Stimulated activated CD8-positive, alpha-beta memory T cell treated with anti-CD3 and anti-CD28 coated beads, Interleukin-7, amount 100 ng/mL, for 4 hours (primary cell): ENCODE results near the gene SPEN.
"Not testable (repeated sequence)": the region's sequence is repeated elsewhere in the genome, so short reads cannot be mapped to it uniquely, and the experiment has no call there.

Experiments used
- DNase-seq, 2 donors: peaks; one replicate each; pipeline ENCODE4 v3.0.0-alpha.2; 2020; ENCODE audit warnings: low read depth in 2 of 2

Gene SPEN

DNA sequence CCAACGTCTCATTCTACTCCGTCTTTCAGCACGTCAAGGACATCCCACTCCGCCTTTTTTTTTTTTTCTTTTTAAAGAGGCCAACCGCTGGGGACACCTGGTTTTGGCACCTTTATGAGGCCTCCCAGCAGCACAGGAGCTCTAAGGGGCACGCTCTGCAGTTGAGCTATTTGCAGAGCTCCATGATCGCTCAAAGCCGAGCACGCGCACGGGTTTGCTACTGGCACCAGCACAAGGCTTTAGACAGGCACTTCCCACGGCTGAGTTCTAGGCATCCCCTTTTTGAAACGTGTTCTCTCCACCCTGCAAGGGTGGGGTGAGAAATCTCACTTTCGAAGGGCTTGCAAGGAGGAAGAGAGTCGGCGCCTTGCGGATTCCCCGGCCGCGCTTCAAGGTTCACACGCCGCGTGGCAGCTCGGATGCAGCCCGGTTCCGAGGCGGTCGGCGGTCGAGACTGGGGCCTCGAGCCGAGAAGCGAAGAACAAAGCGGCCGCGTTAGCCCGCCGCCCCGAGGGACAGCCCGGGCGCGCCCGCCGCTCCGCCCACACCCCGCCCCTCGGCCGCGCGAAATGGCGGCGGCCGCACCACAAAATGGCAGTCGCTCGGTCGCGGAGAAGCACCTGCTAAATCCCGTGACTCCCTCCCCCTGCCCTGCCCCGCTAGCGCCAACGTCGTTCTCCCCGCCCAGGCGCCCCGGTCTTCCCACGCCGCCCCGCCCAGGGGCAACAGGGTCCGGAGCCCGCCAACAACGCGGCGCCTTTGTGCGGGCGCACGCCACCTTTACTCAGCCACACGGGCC lies 12.9 kb upstream of the SPEN start:
- peak; percentile 81 to 89 for DNase-seq

DNA sequence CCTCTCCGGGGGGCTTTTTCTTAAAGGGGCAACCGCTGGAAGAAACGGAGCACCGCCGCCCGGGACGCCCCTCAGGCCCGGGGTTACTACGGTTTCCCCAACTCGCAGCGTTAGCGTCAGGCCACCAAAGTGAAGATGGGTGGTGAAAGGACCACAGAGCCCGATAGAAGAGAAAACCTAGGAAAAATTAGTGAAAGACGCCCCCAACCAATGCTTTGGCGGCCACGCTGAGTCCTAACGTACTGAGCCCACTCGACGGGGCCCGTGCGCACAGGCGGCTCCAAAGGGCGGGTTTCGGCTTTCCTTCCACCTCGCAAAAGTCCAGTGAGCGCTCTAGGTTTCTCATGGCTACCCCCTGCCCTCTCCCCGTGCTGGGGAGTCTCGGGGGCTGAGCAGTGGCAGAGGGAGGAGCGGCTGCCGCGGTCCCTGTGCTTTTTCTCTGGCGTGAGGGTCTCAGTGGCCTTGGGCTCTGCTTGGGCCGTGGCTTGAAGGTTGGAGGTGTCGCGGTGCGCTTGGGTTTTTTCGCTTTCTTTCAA lies 12.2 kb upstream of the SPEN start:
- DNase-seq = no peak

DNA sequence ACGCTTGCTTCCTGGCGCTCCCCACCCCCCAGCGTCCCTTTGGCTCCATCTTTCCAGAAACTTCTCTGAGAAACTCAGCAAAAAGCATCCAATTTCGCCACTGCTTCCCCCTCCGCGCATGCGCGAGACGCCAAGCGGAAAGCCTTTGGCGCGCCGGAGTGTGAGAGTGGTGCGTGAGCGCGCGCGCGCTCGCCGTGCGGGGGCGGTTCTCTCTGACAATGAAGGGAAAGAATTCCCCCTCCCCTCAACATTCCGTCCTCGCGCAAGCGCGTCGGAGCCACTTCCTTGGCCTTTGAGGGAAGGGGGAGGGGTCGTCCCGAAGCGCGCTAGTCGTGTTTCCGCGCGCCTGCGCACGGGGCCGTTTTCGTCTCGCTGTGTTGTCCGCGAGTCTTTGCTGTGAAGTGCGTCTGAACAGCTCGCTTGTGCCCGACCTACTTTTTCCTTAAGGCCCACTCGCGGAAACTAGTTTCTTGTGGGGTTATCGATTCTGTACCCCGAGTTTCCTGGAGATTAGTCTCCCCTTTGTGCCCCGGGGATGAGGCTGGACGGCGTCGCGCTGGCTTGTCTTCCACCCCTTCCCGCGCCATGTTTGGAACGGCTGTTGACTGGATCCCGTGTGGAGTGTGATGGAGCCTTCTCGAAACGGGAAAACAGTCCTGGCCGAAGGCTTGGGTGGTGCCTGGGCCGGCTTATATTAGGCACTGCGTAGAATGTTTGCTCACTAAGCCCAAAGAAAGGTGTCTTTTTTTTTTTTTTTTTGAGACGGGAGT lies 11.6 kb upstream of the SPEN start:
- peak; percentile 99 to 100 for DNase-seq

DNA sequence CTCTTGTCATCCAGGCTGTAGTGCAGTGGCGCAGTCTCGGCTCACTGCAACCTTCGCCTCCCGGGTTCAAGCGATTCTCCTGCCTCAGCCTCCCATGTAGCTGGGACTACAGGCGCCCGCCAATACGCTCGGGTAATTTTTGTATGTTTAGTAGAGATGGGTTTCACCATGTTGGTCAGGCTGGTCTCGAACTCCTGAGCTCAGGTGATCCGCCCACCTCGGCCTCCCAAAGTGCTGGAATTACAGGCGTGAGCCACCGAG lies 11.1 kb upstream of the SPEN start:
- DNase-seq = not testable (repeated sequence)

DNA sequence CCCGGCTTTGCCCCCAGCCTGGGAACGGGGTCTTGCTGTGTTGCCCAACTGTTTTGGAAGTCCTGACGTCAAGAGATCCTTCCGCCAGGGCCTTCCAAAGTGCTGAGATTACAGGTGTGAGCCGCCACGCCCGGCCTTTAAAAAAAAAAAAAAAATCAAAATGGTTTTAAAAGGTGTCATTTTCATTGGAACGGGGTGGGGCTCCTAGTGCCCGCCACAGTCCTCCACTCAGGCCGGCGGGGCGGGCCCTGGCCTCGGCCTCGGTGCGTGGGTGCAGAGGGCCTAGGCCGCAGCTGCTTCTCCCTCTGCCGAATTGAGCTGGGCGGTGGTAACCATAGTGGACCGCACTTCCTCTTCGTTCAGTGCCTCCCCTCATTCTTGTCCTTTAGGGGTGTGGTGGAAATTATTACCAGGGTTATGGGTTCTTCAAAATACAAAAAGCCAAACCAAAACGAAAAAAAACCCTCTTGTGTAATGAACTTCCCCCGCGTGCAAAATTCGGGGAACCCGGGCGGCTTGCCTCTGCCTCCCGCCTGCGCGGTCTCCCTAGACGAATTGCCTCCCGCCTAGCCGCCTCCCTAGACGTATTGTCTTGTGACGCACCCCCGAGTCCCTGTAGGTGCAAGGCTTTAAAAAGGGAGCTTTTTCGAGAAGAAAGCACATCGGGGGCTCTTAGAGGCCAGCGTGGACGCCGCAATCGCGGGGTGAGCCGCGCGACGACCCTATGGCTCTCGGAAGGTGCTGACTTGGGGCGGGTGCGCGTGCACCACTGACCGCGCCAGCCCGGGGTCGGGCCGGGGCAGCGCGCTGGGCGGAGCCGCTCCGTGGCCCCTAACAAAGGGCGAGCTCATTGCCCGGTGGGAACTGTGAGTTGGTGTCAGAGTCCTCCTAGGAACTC lies 10.5 kb upstream of the SPEN start:
- DNase-seq = peak; percentile 79 to 80

DNA sequence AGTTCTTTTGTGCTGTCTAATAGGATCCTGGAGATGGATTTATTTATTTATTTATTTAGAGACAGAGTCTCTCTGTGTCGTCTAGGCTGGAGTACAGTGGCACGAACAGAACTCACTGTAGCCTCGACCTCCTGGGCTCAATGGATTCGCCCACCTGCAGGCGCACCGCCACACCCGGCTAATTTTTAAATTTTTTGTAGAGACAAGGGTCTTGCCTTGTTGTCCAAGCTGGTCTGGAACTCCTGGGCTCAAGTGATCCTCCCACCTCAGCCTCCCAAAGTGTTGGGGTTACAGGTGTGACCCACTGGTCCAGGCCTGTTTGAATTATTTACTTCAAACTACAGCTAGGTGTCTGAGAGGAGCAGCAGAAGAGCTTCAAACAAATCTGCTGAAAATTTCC lies 9.6 kb upstream of the SPEN start:
- DNase-seq = no peak

DNA sequence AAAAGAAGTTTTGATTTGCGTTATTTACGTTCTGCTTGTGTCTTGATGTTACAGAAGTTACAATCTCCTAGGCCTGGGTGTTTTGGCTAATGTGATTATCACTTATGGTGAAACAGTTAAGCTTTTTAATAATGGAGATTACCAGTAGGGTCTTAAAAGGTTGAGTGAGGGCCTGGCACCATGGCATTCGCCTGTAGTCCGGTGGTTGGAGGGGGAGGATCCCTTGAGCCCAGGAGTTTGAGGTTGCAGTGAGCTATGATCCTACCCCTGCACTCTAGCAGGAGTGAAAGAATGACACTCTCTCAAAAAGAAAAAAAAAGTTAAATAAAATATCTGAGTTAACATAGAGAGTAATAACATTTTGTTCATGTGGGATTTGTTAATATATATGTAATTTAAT lies 8.8 kb upstream of the SPEN start:
- no peak for DNase-seq

DNA sequence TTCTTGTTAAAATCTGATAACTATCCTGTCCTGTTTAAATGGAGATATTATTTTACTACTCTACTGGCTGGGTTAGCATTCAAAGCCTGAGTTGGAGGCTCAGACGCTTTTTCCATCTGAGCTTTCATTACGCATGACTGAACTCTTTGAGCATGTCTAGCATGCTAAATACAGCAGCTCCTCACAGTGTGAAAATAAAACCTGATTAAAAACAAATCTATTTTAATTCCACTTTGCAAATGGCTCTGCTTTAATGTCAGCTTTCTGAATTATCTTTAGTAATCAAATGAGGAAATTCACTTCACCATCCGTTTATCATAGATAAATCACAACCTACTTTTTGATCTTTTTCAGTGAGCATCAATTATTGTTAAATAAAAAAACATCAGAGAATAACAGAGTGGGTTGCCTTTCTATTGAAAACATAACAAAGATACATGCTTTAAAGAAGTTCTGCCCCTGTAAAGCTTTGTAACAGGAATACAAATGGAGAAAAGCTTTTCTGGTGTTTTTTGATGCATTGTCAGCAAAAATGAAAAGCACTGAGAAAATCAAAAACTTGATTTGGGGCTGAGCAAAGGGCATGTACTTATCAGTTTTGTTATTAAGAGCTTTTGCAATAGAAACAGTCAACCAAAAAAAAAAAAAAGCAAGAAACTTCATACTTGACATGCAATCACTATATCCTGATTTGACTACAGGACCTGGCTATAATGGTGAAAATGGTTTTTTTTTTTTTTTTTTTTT lies 3.5 kb upstream of the SPEN start:
- no peak for DNase-seq

DNA sequence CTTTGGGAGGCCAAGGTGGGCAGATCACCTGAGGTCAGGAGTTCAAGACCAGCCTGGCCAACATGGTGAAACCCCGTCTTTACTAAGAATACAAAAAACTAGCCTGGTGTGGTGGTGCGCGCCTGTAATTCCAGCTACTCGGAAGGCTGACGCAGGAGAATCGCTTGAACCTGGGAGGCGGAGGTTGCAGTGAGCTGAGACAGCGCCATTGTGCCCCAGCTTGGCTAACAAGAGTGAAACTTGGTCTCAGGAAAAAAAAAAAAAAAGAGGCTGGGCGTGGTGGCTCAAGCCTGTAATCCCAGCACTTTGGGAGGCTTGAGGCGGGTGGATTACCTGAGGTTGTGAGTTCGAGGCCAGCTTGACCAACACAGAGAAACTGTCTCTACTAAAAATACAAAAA lies 1.5 kb upstream of the SPEN start:
- DNase-seq = not testable (repeated sequence)

DNA sequence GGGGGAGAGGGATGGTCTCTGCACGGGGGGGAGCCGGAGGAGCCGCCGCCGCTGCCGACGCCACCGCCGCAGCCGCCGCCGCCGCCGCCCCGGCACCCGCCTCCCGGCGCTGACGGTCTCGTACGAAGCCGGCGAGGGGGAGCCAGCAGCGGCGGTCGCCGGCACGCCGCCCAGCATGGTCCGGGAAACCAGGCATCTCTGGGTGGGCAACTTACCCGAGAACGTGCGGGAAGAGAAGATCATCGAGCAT lies 311 bp downstream of the SPEN start:
- no peak for DNase-seq

DNA sequence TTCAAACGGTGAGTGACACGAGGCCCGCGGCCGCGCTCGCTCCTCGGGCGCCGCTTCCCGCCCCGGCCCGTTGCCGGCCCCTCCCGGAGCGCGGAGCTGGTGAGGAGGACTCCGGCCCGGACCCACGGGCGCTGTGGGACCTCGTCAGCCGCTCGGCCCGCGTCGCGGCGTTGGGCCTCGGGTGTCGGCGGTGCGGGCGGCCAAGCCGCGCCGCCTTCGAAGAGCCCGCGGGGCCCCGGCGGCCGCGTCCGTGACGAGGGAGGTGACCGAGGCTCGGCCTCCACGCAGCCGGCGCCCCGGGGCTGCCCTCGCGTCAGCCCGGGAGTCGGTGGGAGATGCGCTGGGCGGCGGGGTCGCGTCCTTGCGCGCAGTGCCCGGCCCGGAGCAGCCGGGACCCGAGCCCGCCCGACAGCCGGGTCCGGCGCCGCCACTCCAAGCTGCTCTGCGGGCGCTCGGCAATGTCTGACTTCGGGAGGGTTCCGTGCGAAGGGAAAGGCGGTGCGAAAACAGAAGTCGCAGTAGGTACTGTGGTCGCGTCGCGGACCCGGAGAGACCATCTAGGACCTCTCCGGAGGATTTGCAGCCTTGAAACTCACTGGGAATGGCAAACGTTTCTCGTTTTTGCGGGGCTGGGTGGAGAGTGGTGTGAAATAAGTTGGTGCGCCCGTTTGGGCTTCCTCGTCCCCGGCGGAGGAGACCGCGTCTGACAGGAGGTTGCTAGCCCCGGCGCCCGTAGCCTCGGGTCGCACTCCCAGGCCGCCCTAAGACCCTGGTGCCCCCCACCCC lies 829 bp downstream of the SPEN start:
- peak; percentile 2 to 39 for DNase-seq

DNA sequence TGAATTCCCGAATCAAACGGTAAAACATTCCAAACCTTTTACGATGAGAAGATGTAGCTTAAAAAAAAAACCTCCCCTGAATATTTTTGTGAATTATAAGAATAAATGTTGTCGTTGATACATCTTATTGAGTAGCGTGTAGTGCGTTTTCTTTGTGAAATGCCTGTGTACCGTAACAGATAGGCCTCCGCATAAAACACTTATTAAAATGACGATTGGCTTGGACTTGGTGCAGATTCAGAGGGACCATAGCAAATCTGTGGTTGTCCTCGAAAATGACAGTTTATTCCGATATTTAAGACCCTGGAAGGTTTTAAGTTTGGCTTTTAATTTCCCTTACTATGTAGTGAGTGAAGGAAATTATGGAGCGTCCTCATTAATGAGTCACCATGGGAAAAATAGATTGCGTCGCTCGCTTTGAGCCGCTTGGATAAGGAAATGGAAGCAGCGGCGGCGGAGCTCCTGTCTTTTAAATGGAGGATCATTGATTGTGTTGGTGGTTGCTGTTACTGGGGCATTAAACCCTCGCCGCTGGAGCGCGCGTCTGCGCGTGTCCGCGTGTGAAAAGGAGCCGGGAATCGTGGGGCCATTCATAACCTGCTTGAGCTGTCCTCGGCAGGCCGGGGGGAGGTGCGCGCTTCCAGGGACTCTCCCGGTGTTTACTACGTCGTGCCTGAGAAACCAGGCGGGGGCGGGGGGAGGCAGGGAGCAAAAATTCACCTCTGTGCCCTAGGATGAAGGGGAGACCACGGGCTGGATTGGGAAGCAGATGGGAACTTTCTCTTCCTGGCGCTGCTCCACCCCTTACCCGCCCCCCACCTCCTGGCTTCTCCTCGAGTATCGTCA lies 1.6 kb downstream of the SPEN start:
- peak; percentile 28 to 55 for DNase-seq

DNA sequence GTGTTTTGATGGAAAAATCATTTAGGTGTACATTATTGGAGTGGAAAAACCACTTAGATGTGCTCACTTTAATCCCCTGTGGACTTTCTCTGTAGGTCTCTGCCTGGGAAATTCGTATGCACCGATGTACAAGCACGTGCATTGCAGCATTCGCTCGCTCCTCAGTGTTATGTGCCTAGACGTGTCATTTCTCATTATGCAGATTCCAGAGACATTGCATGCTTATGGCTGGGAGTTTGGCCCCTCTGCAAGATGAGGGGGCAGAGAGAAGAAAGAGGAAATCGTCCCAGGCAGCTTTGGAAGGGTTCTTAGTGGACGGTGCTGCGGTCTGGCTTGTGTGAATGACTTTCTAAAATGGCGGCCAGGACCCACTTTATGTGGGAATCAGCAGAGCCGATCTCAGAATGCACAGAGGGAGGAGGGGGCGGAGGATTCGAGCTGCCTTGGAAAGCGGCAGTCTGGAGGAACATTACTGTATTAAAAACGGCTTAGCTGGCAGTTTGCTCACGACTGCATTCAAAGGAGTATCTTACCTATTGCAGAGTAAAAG lies 2.3 kb downstream of the SPEN start:
- DNase-seq = peak; percentile 5 to 8

DNA sequence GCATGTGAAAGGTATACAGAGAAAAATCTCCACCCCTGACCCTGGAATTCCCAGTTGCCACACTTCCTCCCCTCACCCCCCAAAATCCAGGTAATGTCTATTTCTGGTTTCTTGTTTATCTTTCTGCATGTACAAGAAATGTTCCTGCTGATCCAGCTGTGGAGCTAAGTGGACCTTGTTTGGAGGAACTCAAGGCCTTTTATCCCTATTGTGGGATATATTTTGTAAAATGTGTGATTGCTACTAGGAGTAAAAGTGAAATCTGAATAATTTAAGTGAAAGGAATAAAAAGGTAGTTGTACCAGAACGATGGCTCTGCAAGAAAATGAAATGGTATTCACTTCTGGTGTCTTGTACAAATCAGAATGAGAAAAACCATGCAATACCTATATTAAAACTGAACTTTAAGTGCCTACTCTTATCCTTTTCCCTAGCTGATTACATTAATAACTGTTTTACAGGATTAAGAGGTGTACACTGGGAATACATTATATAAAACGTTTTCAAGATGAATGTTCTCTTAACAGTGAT lies 3.0 kb downstream of the SPEN start:
- no peak for DNase-seq

DNA sequence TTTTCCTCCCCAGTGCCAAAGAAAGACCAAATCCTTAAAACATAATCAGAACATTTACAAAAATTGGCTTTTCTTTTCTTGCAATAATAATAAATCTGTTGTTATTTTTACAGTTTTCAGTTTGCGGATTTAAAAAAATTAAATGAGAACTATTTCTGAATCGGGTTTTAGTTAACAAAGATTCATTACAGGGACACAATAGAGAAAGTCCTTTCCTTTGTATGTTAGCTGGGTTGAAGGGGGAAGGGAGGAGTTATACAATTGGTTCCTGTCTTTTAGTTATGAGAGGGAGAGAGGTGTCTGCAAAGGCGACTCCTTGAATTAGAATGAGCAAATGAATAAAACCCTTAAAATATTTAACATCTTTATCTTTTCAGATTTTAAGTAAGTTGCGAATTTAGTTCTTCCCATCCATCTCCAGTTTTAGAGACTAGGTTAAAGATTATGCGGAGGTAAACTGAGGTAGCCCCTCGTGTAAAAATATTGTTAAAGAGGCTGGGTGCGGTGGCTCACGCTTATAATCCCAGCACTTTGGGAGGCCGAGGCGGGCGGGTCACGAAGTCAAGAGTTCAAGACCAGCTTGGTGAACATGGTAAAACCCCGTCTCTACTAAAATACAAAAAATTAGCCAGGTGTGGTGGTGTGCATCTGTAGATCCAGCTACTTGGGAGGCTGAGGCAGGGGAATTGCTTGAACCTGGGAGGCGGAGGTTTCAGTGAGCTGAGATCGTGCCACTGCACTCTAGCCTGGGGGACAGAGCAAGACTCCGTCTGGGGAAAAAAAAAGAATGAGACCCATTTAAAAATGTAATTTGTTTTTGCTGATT lies 3.9 kb downstream of the SPEN start:
- DNase-seq = no peak

DNA sequence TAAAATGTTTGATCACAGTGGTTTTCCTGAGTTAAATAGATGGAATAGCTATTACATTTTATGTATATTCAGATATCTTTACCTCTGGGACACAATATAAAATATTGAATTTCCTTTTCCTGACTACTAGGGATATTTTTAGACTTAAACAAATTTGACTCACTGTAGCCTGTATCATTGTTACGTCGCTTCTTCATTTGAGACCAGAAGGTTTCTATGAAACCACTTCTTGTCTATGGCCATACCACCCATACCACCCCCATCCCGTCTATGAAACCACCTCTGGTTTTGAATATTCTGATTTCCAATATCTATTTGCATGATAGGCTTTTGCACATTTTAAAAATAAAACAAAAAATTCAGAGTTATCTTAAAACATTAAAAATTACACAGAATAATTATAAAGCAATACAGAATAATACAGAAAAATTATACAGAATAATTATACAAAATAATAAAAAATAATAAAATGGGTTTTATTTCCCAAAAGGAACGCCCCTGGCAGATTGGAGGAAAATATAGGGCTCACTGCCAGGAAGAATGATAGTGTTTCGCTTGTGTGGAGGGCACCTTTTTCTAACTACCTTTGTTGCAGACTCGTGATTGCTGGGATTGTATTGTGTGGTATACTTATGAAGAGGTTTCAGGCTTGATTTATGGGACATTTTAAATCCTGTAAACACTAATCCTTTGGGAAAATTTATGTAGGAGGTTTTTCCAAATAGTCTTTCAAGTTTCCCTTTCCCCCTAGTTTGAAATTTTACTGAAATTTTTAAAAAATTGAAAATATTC lies 4.7 kb downstream of the SPEN start:
- DNase-seq = no peak

DNA sequence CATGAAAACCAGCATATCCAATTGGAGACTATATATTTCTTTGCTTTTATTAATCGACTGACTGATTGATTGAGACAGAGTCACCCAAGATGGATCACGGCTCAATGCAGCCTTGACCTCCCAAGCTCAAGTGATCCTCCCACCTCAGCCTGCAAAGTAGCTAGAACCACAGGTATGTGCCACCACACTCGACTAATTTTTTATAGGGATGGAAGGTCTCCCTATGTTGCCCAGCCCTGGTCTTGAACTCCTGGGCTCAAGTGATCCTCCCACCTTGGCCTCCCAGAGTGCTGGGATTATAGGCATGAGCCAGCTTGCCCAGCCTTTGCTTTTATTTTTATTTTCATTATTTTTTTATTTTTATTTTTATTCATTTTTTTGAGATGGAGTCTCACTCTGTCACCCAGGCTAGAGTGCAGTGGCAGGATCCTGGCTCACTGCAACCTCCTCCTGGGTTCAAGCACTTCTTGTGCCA lies 5.4 kb downstream of the SPEN start:
- no peak for DNase-seq

DNA sequence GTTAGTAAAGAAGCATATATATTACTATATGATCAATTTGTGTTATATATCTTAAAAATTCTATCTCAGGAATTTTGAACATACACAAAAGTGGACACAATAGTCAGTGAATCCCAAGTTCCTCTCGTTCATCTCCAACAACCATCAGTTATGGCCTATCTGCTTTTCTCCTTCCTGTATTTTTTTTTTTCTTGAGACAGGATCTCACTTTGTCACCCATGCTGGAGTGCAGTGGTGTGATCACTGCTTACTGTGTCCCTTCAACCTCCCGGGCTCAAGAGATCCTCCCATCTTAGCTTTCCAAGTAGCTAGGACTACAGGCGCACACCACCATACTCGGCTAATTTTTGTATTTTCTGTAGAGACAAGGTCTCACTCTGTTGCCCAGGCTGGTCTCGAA lies 9.4 kb downstream of the SPEN start:
- no peak for DNase-seq
